ENCODE data around the gene KIAA0513. TPM values are rescaled to one million over a fixed set of nuclear protein-coding genes. Genes with fewer than 3 reads are reported as not detected.

The KIAA0513 gene
- total RNA-seq, 1 experiment from 2014 or later: 6.6 TPM

DNA sequence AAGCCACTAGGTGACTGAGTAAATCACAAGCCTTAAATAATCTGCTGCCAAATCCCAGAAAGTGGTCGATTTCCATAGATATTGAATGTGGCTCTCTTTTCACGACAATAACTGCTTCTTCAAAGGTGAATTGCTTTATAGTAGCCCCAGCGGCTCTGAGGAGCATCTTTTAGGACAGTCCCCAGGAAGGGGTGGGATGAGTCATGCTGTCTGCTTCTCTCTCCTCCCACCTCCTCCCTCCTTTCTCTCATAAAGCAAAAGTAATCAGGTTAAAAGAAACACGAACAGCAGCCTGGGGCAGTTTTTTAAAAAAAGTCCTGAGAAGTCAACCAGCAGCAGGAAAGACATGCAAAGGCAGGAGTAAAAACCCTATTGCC is 1.8 kb downstream of the KIAA0513 start:
- no peak for DNase-seq (ENCODE audit: low read depth, low spot score)
- H3K9ac ChIP-seq (ENCODE audit: low read length): no peak overlapping the region
- no peaks in the 10 kb centered on the region for H4K20me1 ChIP-seq (ENCODE audit: insufficient read depth)
- H3K4me3 ChIP-seq (replicated peaks in 1 of 2; ENCODE audit: low read depth in 1 of 2, low read length in 2 of 2): peak overlapping the region in 1 of 2 experiments; percentile 82; a peak in 1 of 4 replicates
- RAD21 ChIA-PET (ENCODE audit: low non-redundant PET in 1 of 2, low total read pairs in 2 of 2, uncharacterized antibody in 2 of 2, unreplicated experiment in 2 of 2): no interaction called here
- peaks cover 9% of the 10 kb centered on the region; the same call in 1 of the 2 replicates for H3K27me3 ChIP-seq (ENCODE audit: insufficient read depth, low read length)
- CTCF ChIA-PET: no interaction called here
- peak; percentile 39 for ATAC-seq
- H3K4me1 ChIP-seq (ENCODE audit: control insufficient read depth in 1 of 2, insufficient read depth in 2 of 2, low read length in 2 of 2): peaks cover 28 to 39% of the 10 kb centered on the region in 2 experiments
- TF ChIP-seq, protein P1, sequence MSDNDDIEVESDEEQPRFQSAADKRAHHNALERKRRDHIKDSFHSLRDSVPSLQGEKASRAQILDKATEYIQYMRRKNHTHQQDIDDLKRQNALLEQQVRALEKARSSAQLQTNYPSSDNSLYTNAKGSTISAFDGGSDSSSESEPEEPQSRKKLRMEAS (IDR thresholded peaks at IDR 0.05): no peak
- TF ChIP-seq ZFX (IDR thresholded peaks at IDR 0.05): no peak
- TF ChIP-seq SIN3A (IDR thresholded peaks at IDR 0.05; ENCODE audit: low read depth): no peak
- TF ChIP-seq, protein P2, sequence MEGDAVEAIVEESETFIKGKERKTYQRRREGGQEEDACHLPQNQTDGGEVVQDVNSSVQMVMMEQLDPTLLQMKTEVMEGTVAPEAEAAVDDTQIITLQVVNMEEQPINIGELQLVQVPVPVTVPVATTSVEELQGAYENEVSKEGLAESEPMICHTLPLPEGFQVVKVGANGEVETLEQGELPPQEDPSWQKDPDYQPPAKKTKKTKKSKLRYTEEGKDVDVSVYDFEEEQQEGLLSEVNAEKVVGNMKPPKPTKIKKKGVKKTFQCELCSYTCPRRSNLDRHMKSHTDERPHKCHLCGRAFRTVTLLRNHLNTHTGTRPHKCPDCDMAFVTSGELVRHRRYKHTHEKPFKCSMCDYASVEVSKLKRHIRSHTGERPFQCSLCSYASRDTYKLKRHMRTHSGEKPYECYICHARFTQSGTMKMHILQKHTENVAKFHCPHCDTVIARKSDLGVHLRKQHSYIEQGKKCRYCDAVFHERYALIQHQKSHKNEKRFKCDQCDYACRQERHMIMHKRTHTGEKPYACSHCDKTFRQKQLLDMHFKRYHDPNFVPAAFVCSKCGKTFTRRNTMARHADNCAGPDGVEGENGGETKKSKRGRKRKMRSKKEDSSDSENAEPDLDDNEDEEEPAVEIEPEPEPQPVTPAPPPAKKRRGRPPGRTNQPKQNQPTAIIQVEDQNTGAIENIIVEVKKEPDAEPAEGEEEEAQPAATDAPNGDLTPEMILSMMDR (IDR thresholded peaks at IDR 0.05 in 2 of 3, conservative IDR thresholded peaks at IDR 0.05 in 1 of 3; ENCODE audit: borderline replicate concordance in 1 of 3, insufficient read depth in 1 of 3, low read depth in 2 of 3, low read length in 2 of 3): peak in 1 of 3 experiments; percentile 5; a peak in 1 of 6 replicates
- TF ChIP-seq SRF (IDR thresholded peaks at IDR 0.05; ENCODE audit: low read depth): no peak
- no peak for TF ChIP-seq EZH2 (IDR thresholded peaks at IDR 0.05)
- no peak for TF ChIP-seq ZNF274 (IDR thresholded peaks at IDR 0.05; ENCODE audit: low read depth, low read length)
- no peak for TF ChIP-seq EZH2phosphoT487 (IDR thresholded peaks at IDR 0.05; ENCODE audit: borderline replicate concordance)
- H3K4me2 ChIP-seq (ENCODE audit: low read length): peak overlapping the region; percentile 97
- no peaks in the 10 kb centered on the region for H3K36me3 ChIP-seq (ENCODE audit: control insufficient read depth in 1 of 2, insufficient read depth in 2 of 2, low read length in 2 of 2)
- no peak overlapping the region for H3K27ac ChIP-seq (ENCODE audit: low read depth, low read length)
- TSS peak; percentile 53 for BruUV-seq (replicated peaks)
- POLR2A ChIA-PET: no interaction called here
- no peaks in the 10 kb centered on the region for H3K9me2 ChIP-seq (ENCODE audit: insufficient read depth)
- intact Hi-C loops (cut with micrococcal nuclease): loop anchor here (5.0 kb wide), 1 partner anchor 58 kb away; no protein-coding TSS in a partner anchor
- H3K79me2 ChIP-seq (ENCODE audit: insufficient read depth, low read length): no peaks in the 10 kb centered on the region
- H3K9me3 ChIP-seq (ENCODE audit: control insufficient read depth in 1 of 2, insufficient read depth in 1 of 2, low read depth in 1 of 2, low read length in 2 of 2): no peaks in the 10 kb centered on the region
- no peak overlapping the region for H2AFZ ChIP-seq (ENCODE audit: low read depth, low read length, poor library complexity, severe bottlenecking)
